Ovary (tissue), 3 donors: Measurements from ENCODE around the gene UCHL5.

Experiments
- POLR2A ChIP-seq: fragments of 450-650 bp; IDR thresholded peaks from one replicate; pipeline ENCODE4 v1.6.1; 2017; ENCODE audit warnings: antibody characterized with exemption, mild to moderate bottlenecking, moderate library complexity
- TF ChIP-seq, protein P1 (sequence below), 3 donors: fragments of 450-650 bp in 2 of 3; fragments of 200-600 bp in 1 of 3; IDR thresholded peaks; one replicate each; pipeline versions ENCODE4 v1.5.1 to v1.8.0; 2016 to 2022; ENCODE audit warnings: antibody characterized with exemption in 3 of 3, mild to moderate bottlenecking in 1 of 3
- donor health status: DM: no; HTN: no; CAD: no.

DNA sequence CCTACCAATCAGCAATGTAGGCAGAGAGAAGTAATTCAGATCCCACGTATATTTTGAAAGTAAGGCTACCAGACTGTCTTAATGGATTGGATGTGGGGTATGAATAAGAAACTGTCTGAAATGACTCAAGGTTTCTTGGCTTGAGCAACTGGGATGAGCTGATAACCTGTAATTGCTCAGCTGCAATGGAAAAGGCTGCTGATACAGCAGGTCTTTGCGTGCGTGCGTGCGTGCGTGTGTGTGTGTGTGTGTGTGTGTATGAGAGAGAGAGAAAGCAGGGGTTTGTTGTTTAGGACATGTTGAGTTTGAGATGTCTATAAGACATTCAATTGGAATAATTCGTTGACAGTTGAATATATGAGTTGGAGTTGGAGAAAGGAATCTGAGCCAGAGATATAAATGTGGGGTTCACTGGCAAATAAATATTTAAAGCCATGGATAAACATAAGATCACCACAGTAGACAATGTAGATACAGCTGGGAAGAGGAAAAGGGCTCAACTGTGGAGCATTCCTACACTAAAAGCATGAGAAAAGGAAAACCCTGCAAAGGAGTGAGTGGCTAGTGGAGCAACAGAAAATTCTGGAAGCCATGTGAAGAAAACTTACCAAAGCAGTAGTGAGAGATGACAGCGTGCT, 72.9 kb downstream of the UCHL5 start:
- TF ChIP-seq, protein P1, sequence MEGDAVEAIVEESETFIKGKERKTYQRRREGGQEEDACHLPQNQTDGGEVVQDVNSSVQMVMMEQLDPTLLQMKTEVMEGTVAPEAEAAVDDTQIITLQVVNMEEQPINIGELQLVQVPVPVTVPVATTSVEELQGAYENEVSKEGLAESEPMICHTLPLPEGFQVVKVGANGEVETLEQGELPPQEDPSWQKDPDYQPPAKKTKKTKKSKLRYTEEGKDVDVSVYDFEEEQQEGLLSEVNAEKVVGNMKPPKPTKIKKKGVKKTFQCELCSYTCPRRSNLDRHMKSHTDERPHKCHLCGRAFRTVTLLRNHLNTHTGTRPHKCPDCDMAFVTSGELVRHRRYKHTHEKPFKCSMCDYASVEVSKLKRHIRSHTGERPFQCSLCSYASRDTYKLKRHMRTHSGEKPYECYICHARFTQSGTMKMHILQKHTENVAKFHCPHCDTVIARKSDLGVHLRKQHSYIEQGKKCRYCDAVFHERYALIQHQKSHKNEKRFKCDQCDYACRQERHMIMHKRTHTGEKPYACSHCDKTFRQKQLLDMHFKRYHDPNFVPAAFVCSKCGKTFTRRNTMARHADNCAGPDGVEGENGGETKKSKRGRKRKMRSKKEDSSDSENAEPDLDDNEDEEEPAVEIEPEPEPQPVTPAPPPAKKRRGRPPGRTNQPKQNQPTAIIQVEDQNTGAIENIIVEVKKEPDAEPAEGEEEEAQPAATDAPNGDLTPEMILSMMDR (IDR thresholded peaks at IDR 0.05): no peak
- no peak for TF ChIP-seq POLR2A
